Rectal smooth muscle tissue (tissue), 1 donor: ENCODE measurements around the gene BACH2.
"Not testable (repeated sequence)": the region's sequence is repeated elsewhere in the genome, so short reads cannot be mapped to it uniquely, and the experiment has no call there.

Source experiments
- H3K27ac ChIP-seq: one replicate; pipeline ENCODE4 v1.7.0; 2013; ENCODE audit warnings: low read depth, low read length, inconsistent platforms
- H3K27me3 ChIP-seq: one replicate; pipeline ENCODE4 v1.7.0; 2013; ENCODE audit warnings: low read length; ENCODE audit not compliant: control insufficient read depth, insufficient read depth
- H3K36me3 ChIP-seq: one replicate; pipeline ENCODE4 v1.7.0; 2013; ENCODE audit warnings: low read length; ENCODE audit not compliant: control insufficient read depth, insufficient read depth
- H3K4me1 ChIP-seq: one replicate; pipeline ENCODE4 v1.7.0; 2013; ENCODE audit warnings: low read length; ENCODE audit not compliant: control insufficient read depth, insufficient read depth
- H3K4me3 ChIP-seq: one replicate; pipeline ENCODE4 v1.7.0; 2013; ENCODE audit warnings: low read length
- H3K9ac ChIP-seq: one replicate; pipeline ENCODE4 v1.7.0; 2013; ENCODE audit warnings: low read length

BACH2 gene

DNA sequence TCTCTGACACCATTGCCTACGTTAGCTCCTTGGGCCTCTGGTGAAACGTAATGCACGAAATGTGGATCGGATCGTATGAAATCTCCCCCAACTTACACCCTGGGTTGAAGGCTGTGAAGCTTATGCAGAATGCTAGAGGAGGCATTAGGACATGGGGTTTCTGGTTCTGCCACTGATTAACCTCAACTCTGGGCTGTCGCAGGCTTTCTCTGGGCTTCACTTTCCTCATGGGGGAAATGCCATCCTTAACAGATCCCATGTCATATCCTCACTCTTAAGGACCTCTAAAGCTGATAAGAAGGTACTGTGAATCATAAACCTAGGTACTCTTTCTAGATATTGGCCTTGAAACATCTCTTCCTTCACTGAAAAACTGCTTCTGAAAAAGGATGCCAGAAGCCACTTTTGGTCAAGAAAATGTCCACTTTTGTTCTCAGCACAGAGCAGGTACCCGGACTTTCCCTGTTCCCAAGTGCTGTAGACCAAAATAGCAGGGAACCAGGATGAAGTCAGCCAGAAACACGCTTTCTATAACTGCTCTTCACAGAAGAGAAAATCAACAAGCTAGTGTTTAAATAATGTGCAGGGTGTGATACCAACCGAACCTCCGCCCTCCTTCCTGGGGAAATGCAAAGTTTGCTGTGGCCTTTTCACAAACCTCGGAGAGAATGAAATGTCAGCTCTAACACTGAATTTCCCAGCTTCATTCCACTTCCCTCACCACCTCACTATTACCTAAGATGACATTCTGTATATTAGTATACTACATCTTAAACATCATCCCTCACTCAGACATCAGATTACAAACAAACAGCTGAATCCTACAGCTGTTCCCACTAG, 118.9 kb downstream of the BACH2 start:
- Histone ChIP-seq H3K27me3 (no peaks in the 10 kb centered on the region), H3K4me1 (no peaks in the 10 kb centered on the region), H3K4me3 (no peak overlapping the region), H3K9ac (no peak overlapping the region), H3K27ac (no peak overlapping the region), H3K36me3 (no peaks in the 10 kb centered on the region)

DNA sequence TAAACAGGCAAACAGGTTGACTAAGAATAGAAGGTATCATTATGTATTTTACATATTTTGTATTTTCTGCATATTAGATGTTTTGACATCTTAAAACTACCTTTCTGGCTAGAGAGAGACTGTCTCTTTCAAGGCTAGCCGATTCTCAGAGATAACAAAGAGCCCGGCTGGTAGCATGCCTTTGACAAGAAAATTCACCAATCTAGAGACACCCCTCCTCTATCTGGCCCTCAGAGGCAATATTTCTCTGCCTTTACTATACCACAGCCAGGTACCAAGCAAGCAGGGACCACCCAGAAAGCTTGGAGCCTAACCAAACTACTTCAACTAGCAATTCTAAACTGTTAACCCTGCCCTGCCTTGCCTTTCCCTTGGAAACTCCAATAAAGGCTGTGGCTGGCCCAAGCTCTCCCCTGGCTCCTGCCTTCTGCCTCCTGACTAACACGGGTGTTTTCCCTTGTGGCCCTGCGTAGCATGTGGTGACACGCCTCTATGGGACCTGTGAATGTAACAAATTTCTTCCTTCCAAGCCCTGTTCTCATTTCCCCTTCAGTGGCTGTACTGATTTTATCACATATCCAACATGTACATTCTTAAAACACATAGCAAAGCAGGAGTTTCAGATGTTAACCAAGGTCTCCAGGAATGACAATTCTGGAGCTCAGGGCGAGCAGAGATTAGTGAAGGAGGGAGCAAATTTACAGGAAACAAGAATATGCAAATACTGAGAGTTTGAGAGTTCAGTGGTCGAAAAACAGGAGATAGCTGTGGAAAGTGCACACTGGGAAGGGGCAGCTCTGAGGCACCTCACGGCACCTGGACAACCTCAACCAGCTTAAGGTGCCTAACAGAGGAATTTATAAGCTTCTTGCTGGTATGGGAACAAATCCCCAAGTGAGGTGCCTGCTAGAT, 120.8 kb downstream of the BACH2 start:
- Histone ChIP-seq H3K4me1 (no peaks in the 10 kb centered on the region), H3K27ac (no peak overlapping the region), H3K27me3 (no peaks in the 10 kb centered on the region), H3K36me3 (no peaks in the 10 kb centered on the region), H3K4me3 (no peak overlapping the region), H3K9ac (no peak overlapping the region)

DNA sequence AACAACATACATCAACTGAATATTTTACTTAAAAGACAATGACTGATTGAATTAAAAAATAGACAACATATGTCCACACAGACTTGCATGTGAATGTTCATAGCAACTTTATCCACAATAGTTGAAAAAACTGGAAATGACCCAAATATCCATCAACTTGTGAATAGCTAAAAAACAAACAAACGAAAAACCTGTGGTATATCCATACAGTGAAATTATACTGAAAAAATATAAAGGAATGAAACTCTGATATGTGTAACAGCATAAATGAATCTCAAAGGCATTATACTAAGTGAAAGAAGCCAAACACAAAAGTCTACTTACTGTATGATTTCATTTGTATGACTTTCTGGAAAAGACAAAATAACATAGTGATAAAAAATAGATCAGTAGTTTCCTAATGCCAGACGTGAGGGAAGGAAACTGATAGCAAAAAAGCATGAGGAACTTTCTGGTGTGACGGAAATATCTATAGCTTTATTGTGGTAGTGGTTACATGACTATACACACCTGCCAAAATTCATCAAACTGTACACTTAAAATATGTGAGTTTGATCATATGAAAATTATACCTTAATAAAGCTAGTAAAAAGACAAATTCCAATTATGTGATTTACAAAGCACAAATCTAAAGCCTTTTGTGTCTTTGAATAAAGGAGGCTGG, 123.2 kb downstream of the BACH2 start:
- H3K4me1 ChIP-seq, result peaks cover 4% of the 10 kb centered on the region
- no peaks in the 10 kb centered on the region for H3K36me3 ChIP-seq
- H3K9ac ChIP-seq, result no peak overlapping the region
- no peaks in the 10 kb centered on the region for H3K27me3 ChIP-seq
- no peak overlapping the region for H3K4me3 ChIP-seq
- H3K27ac ChIP-seq, result no peak overlapping the region

DNA sequence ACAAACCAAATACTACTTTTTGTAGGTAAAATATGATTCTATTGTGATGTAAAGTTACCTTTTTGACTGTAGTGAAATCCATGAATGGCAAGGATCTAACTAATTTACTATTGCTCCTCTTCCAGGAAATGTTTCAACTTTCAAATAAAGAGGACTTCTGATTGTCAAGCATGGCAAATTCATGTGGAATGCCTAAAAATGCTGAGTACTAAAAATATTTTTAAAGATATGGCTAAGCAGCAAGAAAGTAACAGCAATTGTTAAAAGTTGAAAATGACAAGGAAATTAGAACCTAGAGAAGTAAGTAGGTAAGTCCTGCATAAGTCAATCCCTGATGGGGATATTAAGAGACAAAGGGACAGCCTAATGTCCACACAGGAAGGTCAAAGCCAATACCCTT, 126.0 kb downstream of the BACH2 start:
- H3K27me3 ChIP-seq, result no peaks in the 10 kb centered on the region
- no peaks in the 10 kb centered on the region for H3K36me3 ChIP-seq
- no peak overlapping the region for H3K4me3 ChIP-seq
- H3K27ac ChIP-seq, result no peak overlapping the region
- H3K4me1 ChIP-seq, result peaks cover 4% of the 10 kb centered on the region
- H3K9ac ChIP-seq, result no peak overlapping the region

DNA sequence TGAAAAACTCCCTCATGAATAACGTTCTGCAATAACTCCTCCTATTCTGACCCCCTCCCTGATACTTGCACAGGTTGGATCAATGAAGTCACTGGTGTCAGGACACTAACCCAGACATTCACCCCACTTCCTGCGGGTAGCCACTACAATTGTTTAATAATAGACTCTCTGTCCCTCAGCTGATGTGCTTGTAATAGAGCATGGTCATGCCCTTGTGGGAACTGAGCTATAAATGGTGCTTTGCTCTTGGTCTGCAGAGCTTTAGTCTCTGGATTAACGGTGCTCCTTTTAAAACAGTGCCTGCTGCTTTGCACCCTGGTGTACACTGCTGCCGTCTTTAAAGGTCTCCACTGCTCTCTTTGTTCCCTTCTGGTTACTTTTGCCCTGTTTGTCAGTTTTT, 127.3 kb downstream of the BACH2 start:
- H3K9ac ChIP-seq, result no peak overlapping the region
- no peak overlapping the region for H3K27ac ChIP-seq

DNA sequence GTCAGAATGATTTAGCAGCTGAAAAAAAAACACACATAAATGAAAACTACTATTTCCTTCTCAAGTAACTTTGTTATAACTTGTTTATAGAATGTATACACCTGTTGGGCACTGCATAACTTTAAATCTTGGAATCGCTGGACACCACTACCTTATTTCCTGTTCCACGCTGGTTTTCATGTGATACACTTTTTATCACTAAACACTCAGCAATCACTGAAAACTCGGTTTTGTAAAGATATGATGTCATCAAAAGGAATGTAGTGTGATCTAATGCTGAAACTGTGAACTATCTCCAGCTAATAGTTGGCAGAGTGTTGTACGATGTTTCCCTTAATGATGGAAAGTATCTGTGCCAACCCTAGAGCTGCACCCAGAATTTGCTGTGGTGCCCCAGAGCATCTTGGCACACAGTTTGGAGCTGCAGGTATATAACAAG, 127.9 kb downstream of the BACH2 start:
- H3K36me3 ChIP-seq, result no peaks in the 10 kb centered on the region
- no peaks in the 10 kb centered on the region for H3K27me3 ChIP-seq
- H3K4me1 ChIP-seq, result peaks cover 4% of the 10 kb centered on the region
- H3K9ac ChIP-seq, result no peak overlapping the region
- no peak overlapping the region for H3K4me3 ChIP-seq
- no peak overlapping the region for H3K27ac ChIP-seq

More for the DNA sequence above, 127.3 kb downstream of the BACH2 start:
- Histone ChIP-seq H3K36me3 (no peaks in the 10 kb centered on the region), H3K27me3 (no peaks in the 10 kb centered on the region), H3K4me3 (no peak overlapping the region), H3K4me1 (peaks cover 4% of the 10 kb centered on the region)

DNA sequence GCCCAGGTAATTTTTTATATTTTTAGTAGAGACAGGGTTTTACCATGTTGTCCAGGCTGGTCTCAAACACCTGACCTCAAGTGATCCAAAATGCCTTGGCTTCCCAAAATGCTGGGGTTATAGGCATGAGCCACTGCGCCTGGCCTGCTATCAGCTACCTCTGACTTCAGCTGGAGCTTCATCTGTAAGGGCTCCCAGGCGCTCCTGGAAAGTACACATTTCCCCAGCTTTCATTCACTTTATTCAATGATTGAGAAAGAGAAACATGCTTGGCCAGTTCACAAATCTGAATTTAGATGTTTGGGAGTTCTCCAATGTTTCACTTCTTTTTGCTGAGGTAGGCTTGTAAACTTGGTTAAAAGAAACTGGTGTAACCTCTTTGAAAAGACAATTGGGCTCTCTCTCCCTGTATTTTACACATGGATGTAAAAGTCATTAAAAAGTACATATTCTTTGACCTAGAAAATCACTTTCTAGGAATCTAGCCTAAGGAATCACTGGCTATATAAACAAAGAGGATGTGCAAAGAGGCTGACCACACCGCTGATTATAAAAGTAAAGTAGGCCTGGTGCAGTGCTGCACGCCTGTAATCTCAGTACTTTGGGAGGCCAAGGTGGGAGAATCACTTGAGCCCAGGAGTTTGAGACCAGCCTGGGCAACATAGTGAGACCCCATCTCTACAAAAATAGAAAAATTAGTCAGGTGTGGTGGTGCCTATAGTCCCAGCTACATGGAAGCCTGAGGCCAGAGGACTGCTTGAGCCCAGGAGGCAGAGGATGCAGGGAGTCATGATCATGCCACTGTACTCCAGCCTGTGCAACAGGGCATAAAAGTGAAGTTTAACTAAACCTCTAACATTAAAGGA, 128.9 kb downstream of the BACH2 start:
- Histone ChIP-seq H3K4me1 (peaks cover 4% of the 10 kb centered on the region), H3K27ac (no peak overlapping the region), H3K9ac (no peak overlapping the region), H3K36me3 (no peaks in the 10 kb centered on the region), H3K4me3 (no peak overlapping the region), H3K27me3 (no peaks in the 10 kb centered on the region)

DNA sequence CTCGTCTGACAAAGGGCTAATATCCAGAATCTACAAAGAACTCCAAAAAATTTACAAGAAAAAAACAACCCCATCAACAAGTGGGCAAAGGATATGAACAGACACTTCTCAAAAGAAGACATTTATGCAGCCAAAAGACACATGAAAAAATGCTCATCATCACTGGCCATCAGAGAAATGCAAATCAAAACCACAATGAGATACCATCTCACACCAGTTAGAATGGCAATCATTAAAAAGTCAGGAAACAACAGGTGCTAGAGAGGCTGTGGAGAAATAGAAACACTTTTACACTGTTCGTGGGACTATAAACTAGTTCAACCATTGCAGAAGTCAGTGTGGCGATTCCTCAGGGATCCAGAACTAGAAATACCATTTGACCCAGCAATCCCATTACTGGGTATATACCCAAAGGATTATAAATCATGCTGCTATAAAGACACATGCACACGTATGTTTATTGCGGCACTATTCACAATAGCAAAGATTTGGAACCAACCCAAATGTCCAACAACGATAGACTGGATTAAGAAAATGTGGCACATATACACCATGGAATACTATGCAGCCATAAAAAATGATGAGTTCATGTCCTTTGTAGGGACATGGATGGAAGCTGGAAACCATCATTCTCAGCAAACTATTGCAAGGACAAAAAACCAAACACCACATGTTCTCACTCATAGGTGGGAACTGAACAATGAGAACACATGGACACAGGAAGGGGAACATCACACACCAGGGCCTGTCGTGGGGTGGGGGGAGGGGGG, 130.3 kb downstream of the BACH2 start:
- not testable (repeated sequence) for H3K4me3 ChIP-seq, H3K4me1 ChIP-seq, H3K27ac ChIP-seq, H3K27me3 ChIP-seq, H3K9ac ChIP-seq, H3K36me3 ChIP-seq

DNA sequence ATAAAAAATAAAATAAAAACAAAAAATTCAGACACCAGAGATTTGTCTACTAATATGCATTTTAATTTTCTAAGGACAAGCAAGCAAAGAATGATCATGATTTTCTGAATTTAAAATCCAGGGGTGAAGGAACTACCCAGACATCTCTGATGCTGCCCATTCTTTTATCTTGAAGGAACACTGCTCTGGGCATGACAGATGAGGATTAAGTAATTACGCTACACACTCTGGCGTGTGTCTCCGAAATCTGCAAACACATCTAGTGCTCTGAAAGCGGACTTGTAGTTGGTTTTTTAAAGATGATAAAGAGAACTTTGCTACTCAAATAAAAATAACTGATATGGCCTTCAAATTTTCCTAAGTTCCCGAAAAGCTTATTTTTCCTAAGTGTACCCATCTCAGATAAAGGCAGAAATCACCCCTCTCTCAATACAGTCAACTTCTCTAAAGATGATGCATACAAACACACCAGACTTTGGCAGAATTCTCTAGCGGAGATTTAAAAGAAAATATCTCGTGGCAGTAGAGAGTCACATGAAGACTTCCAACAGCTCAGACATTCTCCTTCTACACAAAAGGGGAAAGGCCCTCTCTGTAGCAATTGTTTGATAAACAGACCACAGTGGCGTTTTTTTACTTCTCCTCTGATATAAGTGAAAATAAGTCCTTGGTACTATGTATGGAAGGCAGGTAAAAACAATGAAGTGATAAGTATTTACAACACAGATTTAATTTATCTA, 133.8 kb downstream of the BACH2 start:
- Histone ChIP-seq H3K4me3 (no peak overlapping the region), H3K27ac (no peak overlapping the region), H3K9ac (no peak overlapping the region), H3K36me3 (no peaks in the 10 kb centered on the region), H3K27me3 (no peaks in the 10 kb centered on the region), H3K4me1 (peaks cover 3% of the 10 kb centered on the region)

DNA sequence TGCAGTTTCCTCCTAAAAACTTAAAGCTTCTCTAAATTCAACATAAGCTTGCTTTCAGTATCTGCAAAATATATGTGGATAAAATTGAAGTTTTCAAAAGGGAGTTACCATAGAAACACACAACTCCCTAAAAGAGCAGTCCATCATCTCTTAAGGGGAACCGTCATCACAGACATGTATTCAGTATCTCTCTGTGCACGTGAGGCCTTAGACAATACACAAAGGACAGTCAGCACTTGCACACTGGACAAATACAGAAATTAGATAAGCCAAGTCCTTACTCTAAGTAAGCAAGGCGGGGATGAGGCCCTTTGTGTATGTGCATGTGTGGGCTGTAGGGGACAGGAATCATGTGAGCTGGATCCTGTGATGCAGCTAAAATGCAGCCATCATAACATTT, 136.6 kb downstream of the BACH2 start:
- H3K27me3 ChIP-seq, result no peaks in the 10 kb centered on the region
- no peak overlapping the region for H3K27ac ChIP-seq
- no peak overlapping the region for H3K9ac ChIP-seq
- H3K4me3 ChIP-seq, result no peak overlapping the region
- peaks cover 3% of the 10 kb centered on the region for H3K4me1 ChIP-seq
- H3K36me3 ChIP-seq, result no peaks in the 10 kb centered on the region

DNA sequence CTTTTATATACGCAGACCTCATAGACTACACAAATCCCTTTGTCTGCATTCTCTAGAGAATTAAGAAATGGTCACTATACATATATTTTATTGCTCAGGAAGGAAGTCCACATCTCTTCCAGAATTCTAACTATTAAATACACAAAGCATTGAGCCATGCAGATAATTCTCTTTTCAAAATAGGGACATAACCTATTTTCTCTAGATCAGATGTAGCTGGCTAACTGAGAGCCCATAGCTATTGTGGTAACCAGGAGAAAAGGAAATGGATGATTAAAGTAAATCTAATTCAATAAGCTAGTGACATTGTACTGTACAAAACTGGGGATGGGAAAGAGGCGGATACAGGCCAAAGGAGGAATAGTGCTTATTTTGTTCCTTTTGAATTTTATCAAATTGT, 137.2 kb downstream of the BACH2 start:
- Histone ChIP-seq H3K4me1 (peaks cover 3% of the 10 kb centered on the region), H3K27me3 (no peaks in the 10 kb centered on the region), H3K4me3 (no peak overlapping the region), H3K27ac (no peak overlapping the region), H3K36me3 (no peaks in the 10 kb centered on the region), H3K9ac (no peak overlapping the region)
